Measurements from ENCODE around the gene ACTR1B.
"Not testable (repeated sequence)": the region's sequence is repeated elsewhere in the genome, so short reads cannot be mapped to it uniquely, and the experiment has no call there.

The ACTR1B gene

DNA sequence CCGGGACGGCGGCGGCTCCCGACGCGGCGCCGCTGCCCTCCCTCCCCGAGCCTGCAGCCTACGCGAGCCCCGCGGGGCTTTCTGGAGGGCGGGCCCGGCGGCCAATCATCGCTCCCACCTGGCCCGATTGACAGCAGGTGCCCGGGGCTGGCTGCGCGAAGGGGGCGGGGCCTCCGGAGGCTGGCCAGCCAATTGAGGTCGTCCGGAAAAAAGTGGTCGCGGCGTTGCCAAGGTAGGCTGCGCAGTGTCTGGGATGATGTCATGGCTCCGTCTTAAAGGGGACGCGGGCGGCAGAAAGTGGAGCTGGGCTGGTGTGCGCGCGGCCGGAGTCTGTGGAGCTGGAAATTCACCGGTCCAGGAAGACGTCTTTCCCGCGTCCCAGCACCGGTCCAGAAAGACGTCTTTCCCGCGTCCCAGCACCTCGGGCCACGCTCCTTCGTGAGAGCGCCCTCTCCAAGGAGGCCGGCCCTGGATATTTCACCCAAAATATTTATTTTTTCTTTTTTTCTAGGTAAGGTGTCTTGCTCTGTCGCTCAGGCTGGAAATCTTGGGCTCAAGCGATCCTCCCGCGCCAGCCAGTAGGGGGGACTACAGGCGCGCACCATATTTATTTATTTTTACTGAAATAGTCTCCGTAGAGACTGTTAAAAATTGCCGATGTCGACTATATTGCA, at the start of gene ACTR1B:
TSS of gene ACTR1B (minus strand) at position 83 of the 674 bp plus-strand sequence. CDS start 154 bp downstream, outside the sequence.
- no peaks in the 10 kb centered on the region for H3K36me3 ChIP-seq (ENCODE audit: insufficient read depth, low read length)
- H3K4me1 ChIP-seq (ENCODE audit: control insufficient read depth, insufficient read depth, low read length, unreplicated experiment), result peaks cover 31% of the 10 kb centered on the region
- H3K79me2 ChIP-seq (ENCODE audit: control insufficient read depth, insufficient read depth, low read length, unreplicated experiment), result peaks cover 28% of the 10 kb centered on the region
- H2AFZ ChIP-seq (ENCODE audit: low read length, unreplicated experiment), result peak within 1 kb of the TSS; percentile 59
- H3K27me3 ChIP-seq (ENCODE audit: insufficient read depth, low read length), result no peaks in the 10 kb centered on the region
- H3K4me3 ChIP-seq (ENCODE audit: low read depth, low read length), result peak within 1 kb of the TSS; percentile 85
- H3K27ac ChIP-seq (ENCODE audit: low read depth, low read length), result peak within 1 kb of the TSS; percentile 96

DNA sequence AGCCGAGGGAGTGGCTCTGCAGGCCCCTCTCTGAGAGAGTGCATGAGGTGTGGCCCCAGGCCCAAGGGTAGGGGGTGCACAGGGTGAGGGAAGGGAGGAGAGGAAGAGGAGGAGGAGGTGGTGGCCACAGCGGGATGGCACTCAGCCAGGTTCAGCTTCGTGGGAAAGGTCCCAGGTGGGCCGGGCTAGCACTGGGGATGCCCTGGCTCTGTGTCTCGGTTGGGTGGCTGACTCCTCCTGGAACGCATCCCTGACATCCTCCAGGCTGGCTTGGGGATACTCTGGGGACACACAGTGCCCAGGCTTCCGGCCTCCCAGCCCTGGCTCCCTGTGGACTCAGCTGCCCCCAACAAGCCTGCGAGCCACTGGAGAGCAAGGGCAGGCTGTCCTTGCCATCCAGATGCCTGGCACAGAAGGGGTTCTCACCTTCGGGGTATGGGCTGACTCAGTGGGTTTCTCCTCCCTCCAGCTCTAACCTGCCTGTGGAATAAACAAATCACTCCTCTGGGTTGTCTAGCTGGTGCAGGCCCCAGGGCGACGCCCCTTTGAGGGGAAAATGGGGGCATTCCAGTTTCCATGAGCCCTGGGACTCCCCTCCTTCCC, 49.0 kb upstream of the ACTR1B start:
- no peak overlapping the region for H2AFZ ChIP-seq (ENCODE audit: low read length, unreplicated experiment)

DNA sequence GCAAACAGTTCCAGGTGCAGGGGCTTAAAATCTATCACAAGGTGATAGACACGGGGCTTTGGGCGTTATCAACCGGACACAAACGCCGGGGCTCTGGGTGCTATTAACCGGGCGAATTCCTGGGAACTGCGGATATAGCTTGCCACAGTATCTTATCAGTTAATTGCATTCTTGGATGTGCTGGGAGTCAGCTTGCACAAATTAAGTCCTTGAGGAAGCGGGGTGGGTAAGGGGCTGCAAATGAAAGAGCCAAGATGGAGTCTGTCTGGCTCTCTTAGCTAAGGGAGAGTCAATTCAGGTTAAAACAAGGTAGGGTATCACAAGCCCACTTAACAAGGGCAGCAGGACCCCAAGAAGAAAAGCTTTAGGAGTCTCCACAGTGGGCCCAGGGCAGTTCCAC, 48.3 kb upstream of the ACTR1B start:
- H3K27me3 ChIP-seq (ENCODE audit: insufficient read depth, low read length), result peaks cover 16% of the 10 kb centered on the region
- H2AFZ ChIP-seq (ENCODE audit: low read length, unreplicated experiment); H3K27ac ChIP-seq (ENCODE audit: low read depth, low read length); H3K79me2 ChIP-seq (ENCODE audit: control insufficient read depth, insufficient read depth, low read length, unreplicated experiment); H3K4me1 ChIP-seq (ENCODE audit: control insufficient read depth, insufficient read depth, low read length, unreplicated experiment); H3K36me3 ChIP-seq (ENCODE audit: insufficient read depth, low read length); H3K4me3 ChIP-seq (ENCODE audit: low read depth, low read length): not testable (repeated sequence)

More for the DNA sequence above, 49.0 kb upstream of the ACTR1B start:
- Histone ChIP-seq H3K79me2 (ENCODE audit: control insufficient read depth, insufficient read depth, low read length, unreplicated experiment) (no peaks in the 10 kb centered on the region), H3K36me3 (ENCODE audit: insufficient read depth, low read length) (no peaks in the 10 kb centered on the region), H3K27ac (ENCODE audit: low read depth, low read length) (no peak overlapping the region), H3K4me3 (ENCODE audit: low read depth, low read length) (no peak overlapping the region), H3K27me3 (ENCODE audit: insufficient read depth, low read length) (peaks cover 11% of the 10 kb centered on the region), H3K4me1 (ENCODE audit: control insufficient read depth, insufficient read depth, low read length, unreplicated experiment) (no peaks in the 10 kb centered on the region)

DNA sequence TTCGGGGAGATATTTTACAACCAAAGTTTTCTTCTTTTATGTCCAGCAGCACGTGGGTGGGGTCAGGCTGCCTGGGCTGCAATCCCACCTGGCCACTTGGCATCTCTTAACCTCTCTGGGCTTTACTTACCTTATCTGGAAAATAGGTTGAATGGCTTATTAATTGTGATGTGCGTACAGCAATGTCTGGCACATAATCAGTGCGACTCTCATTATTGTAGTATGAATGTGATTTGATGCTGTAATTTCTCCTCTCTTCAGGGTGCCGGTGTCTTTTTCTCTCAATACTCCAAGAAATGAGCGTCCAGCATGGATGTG, 47.5 kb upstream of the ACTR1B start:
- H3K36me3 ChIP-seq (ENCODE audit: insufficient read depth, low read length), result no peaks in the 10 kb centered on the region
- H3K27me3 ChIP-seq (ENCODE audit: insufficient read depth, low read length), result peaks cover 16% of the 10 kb centered on the region
- H3K4me1 ChIP-seq (ENCODE audit: control insufficient read depth, insufficient read depth, low read length, unreplicated experiment), result no peaks in the 10 kb centered on the region
- H3K27ac ChIP-seq (ENCODE audit: low read depth, low read length), result no peak overlapping the region
- H3K79me2 ChIP-seq (ENCODE audit: control insufficient read depth, insufficient read depth, low read length, unreplicated experiment), result no peaks in the 10 kb centered on the region
- H2AFZ ChIP-seq (ENCODE audit: low read length, unreplicated experiment), result no peak overlapping the region
- no peak overlapping the region for H3K4me3 ChIP-seq (ENCODE audit: low read depth, low read length)

DNA sequence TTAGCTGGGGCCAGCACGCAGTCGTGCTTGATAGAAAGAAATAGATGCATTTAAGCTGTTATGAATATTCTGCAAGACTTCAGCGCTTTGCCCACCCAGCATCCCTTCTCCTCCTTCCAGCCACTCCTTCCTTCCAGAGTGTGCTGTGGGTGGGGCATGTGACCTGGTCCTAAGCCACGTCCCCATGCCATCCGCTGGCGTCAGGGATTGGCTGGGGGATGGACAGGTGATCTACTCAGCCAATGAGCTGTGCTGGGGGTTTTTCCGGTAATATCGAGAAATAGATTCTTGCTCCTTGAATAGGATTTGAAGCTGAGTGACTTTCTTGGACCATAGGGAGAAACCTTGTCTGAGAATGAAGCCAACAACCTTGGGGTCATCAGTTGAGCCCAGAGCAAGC, 44.8 kb upstream of the ACTR1B start:
- no peaks in the 10 kb centered on the region for H3K4me1 ChIP-seq (ENCODE audit: control insufficient read depth, insufficient read depth, low read length, unreplicated experiment)
- no peak overlapping the region for H3K27ac ChIP-seq (ENCODE audit: low read depth, low read length)
- H2AFZ ChIP-seq (ENCODE audit: low read length, unreplicated experiment), result no peak overlapping the region
- H3K27me3 ChIP-seq (ENCODE audit: insufficient read depth, low read length), result peaks cover 16% of the 10 kb centered on the region
- no peaks in the 10 kb centered on the region for H3K79me2 ChIP-seq (ENCODE audit: control insufficient read depth, insufficient read depth, low read length, unreplicated experiment)
- no peaks in the 10 kb centered on the region for H3K36me3 ChIP-seq (ENCODE audit: insufficient read depth, low read length)
- no peak overlapping the region for H3K4me3 ChIP-seq (ENCODE audit: low read depth, low read length)

DNA sequence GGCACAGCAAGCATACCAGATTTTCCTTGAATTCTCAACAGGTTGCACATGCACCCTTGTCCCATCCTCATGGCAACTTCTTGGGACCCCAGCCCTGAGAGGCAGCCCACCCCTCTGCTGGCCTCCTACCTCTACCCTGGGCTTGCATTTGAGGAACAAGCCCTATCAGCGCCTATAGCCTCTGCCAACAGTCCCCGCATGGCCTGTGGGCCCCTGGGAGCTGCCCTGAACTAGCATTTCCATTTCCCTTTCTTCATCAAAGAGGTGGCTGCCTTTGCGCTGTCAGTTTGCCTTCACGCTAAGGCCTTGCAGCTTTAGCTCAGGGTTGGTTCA, 44.2 kb upstream of the ACTR1B start:
- Histone ChIP-seq H3K4me1 (ENCODE audit: control insufficient read depth, insufficient read depth, low read length, unreplicated experiment) (no peaks in the 10 kb centered on the region), H3K79me2 (ENCODE audit: control insufficient read depth, insufficient read depth, low read length, unreplicated experiment) (no peaks in the 10 kb centered on the region), H2AFZ (ENCODE audit: low read length, unreplicated experiment) (no peak overlapping the region), H3K27me3 (ENCODE audit: insufficient read depth, low read length) (peaks cover 16% of the 10 kb centered on the region), H3K4me3 (ENCODE audit: low read depth, low read length) (no peak overlapping the region), H3K27ac (ENCODE audit: low read depth, low read length) (no peak overlapping the region), H3K36me3 (ENCODE audit: insufficient read depth, low read length) (no peaks in the 10 kb centered on the region)

DNA sequence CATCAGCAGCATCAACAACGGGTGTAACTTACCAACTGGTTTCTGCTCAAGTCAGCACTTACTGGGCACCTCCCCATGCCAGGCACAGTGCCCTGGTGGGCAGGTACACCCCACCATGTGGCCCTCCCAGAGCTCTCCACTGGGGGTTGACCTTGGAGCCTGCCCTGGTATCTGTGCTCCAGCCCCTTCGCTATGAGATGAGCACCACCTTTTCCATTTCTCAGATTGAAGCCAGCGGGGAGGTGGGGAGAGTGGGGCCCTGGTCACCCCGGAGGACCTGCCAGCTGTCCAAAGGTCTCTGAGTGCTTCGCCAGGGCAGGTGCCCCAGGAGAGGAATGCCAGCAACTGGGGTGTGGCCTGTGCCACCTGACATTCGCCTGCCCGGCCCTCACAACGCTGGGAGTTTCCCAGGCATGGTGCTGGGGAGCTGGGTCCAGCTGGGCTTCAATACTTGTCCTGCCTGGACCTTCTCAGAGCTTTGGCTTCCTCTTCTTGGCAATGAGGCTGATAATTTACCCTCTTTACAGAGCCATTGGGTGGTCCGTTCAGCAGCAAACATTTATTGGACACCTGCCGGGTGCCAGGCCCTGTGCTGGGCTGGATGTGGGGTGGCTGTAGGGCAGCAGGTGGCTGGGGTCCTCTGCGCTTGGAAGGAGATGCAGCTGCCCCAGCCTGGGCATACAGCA, 43.7 kb upstream of the ACTR1B start:
- Histone ChIP-seq H3K27ac (ENCODE audit: low read depth, low read length) (no peak overlapping the region), H3K27me3 (ENCODE audit: insufficient read depth, low read length) (peaks cover 16% of the 10 kb centered on the region), H2AFZ (ENCODE audit: low read length, unreplicated experiment) (no peak overlapping the region), H3K4me1 (ENCODE audit: control insufficient read depth, insufficient read depth, low read length, unreplicated experiment) (no peaks in the 10 kb centered on the region), H3K79me2 (ENCODE audit: control insufficient read depth, insufficient read depth, low read length, unreplicated experiment) (no peaks in the 10 kb centered on the region), H3K36me3 (ENCODE audit: insufficient read depth, low read length) (no peaks in the 10 kb centered on the region), H3K4me3 (ENCODE audit: low read depth, low read length) (no peak overlapping the region)

DNA sequence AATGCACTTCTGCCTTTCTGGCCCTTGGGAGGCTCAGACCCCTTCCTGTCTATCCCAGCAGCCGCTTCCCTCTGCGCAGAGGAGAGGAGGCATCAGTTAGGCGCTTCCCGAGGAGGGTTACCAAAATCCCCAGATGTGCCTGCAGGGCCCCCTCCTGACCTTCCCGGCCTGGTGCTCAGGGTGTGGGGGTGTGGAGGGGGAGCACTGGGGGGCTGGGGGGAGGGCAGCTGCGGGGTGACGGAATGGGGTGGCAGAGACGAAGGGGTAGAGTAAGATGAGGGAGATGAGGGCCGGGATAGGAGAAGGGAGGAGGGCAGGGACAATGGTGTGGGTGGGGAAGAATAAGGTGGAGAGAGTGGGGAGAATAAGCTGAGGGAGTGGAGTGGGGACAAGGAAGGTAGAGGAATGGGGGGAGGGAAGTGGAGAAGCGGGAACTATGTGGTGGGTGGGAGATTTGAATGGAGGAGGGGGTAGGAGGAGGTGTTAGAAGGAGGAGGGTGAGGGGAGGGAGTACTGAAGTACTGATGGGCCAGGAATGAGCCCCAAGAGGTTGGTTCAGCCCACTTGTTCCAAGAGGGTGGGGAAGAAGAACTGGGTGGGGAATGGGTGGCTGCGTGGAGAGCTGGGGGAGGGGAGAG, 43.0 kb upstream of the ACTR1B start:
- H3K4me1 ChIP-seq (ENCODE audit: control insufficient read depth, insufficient read depth, low read length, unreplicated experiment), result no peaks in the 10 kb centered on the region
- H3K27ac ChIP-seq (ENCODE audit: low read depth, low read length), result no peak overlapping the region
- no peak overlapping the region for H2AFZ ChIP-seq (ENCODE audit: low read length, unreplicated experiment)
- no peaks in the 10 kb centered on the region for H3K36me3 ChIP-seq (ENCODE audit: insufficient read depth, low read length)
- H3K79me2 ChIP-seq (ENCODE audit: control insufficient read depth, insufficient read depth, low read length, unreplicated experiment), result no peaks in the 10 kb centered on the region
- H3K4me3 ChIP-seq (ENCODE audit: low read depth, low read length), result no peak overlapping the region
- H3K27me3 ChIP-seq (ENCODE audit: insufficient read depth, low read length), result peaks cover 16% of the 10 kb centered on the region

DNA sequence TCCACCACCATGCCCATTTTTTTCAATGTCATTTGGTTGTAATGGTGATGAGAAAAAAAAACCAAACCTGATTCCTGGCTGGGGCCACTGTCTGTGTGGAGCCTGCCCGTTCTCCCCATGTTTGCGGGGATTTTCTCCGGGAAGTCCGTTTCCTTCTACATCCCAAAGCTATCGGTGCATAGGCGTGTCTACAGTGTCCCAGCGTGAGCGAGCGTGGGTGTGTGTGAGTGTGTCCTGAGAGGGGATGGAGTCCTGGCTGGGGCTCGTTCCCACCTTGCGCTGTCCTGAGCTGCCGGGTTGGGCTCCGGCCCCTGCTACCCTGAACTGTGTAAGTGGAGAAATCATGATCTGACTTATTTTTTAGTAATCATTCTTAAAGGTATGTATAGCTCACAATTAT, 42.3 kb upstream of the ACTR1B start:
- H2AFZ ChIP-seq (ENCODE audit: low read length, unreplicated experiment), result no peak overlapping the region
- no peaks in the 10 kb centered on the region for H3K4me1 ChIP-seq (ENCODE audit: control insufficient read depth, insufficient read depth, low read length, unreplicated experiment)
- H3K27ac ChIP-seq (ENCODE audit: low read depth, low read length), result no peak overlapping the region
- no peak overlapping the region for H3K4me3 ChIP-seq (ENCODE audit: low read depth, low read length)
- H3K27me3 ChIP-seq (ENCODE audit: insufficient read depth, low read length), result peaks cover 16% of the 10 kb centered on the region
- no peaks in the 10 kb centered on the region for H3K36me3 ChIP-seq (ENCODE audit: insufficient read depth, low read length)
- no peaks in the 10 kb centered on the region for H3K79me2 ChIP-seq (ENCODE audit: control insufficient read depth, insufficient read depth, low read length, unreplicated experiment)

DNA sequence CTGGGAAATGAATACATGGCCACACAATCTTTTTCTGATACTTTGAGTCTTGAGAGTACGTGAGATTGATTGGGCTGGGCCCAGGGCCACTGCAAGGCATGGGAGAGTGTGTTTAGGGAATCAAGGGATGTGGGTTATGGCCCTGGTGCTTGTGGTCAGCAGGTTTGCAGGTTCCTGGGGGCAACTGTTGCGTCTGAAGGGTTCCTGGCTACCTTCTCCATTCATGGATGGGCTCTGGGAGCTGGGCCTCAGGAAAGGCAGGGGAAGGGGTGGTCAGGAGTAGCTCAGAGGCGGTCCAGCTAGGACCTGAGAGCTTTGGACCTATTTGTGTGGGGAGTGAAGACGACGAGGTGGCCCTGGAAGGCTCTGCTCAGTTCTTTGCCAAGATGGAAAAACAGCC, 41.1 kb upstream of the ACTR1B start:
- Histone ChIP-seq H2AFZ (ENCODE audit: low read length, unreplicated experiment) (no peak overlapping the region), H3K4me1 (ENCODE audit: control insufficient read depth, insufficient read depth, low read length, unreplicated experiment) (no peaks in the 10 kb centered on the region), H3K27me3 (ENCODE audit: insufficient read depth, low read length) (peaks cover 16% of the 10 kb centered on the region), H3K4me3 (ENCODE audit: low read depth, low read length) (no peak overlapping the region), H3K36me3 (ENCODE audit: insufficient read depth, low read length) (no peaks in the 10 kb centered on the region), H3K27ac (ENCODE audit: low read depth, low read length) (no peak overlapping the region), H3K79me2 (ENCODE audit: control insufficient read depth, insufficient read depth, low read length, unreplicated experiment) (no peaks in the 10 kb centered on the region)

DNA sequence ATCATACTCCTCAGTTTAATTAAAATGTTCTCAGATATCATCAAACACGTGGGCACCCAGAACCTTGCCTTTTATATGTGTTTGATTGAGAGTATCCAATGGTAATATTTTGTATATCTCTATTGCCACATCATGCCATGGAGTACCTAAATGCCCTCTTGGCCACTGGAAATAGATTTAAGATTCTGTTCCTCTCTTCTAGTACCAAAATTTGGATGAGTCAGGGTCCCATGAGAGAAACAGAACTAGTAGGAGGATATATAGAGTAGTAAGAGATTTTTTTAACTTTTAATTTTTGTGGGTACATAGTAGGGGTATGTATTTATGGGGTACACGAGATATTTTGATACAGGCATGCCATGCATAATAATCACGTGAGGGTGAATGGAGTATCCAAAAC, 39.9 kb upstream of the ACTR1B start:
- Histone ChIP-seq H3K79me2 (ENCODE audit: control insufficient read depth, insufficient read depth, low read length, unreplicated experiment) (no peaks in the 10 kb centered on the region), H2AFZ (ENCODE audit: low read length, unreplicated experiment) (no peak overlapping the region), H3K4me3 (ENCODE audit: low read depth, low read length) (no peak overlapping the region), H3K27ac (ENCODE audit: low read depth, low read length) (no peak overlapping the region), H3K4me1 (ENCODE audit: control insufficient read depth, insufficient read depth, low read length, unreplicated experiment) (no peaks in the 10 kb centered on the region), H3K27me3 (ENCODE audit: insufficient read depth, low read length) (peaks cover 14% of the 10 kb centered on the region), H3K36me3 (ENCODE audit: insufficient read depth, low read length) (no peaks in the 10 kb centered on the region)
